Nephron progenitor cell (in vitro differentiated cells): Measurements from ENCODE around the gene TXNDC16.
A peak's percentile ranks its signal among the peaks of the same experiment; 100 is the strongest.

ENCODE experiments used
- DNase-seq: peaks from one replicate; pipeline ENCODE4 v3.0.0; 2021
- H3K27ac Mint-ChIP-seq: 2 replicates; pipeline ENCODE4 v1.8.0; 2021; ENCODE audit warnings: mild to moderate bottlenecking, moderate library complexity, mixed read lengths
- H3K27me3 Mint-ChIP-seq: 2 replicates; pipeline ENCODE4 v1.8.0; 2021; ENCODE audit warnings: mild to moderate bottlenecking, low read depth, mixed read lengths; ENCODE audit not compliant: poor library complexity
- H3K36me3 Mint-ChIP-seq: 2 replicates; pipeline ENCODE4 v1.8.0; 2021; ENCODE audit warnings: low read depth, mixed read lengths
- H3K4me1 Mint-ChIP-seq: 2 replicates; pipeline ENCODE4 v1.8.0; 2021; ENCODE audit warnings: mixed read lengths
- H3K4me3 Mint-ChIP-seq: 2 replicates; pipeline ENCODE4 v1.8.0; 2021; ENCODE audit warnings: mild to moderate bottlenecking, moderate library complexity, mixed read lengths
- H3K9me3 Mint-ChIP-seq: 2 replicates; pipeline ENCODE4 v1.8.0; 2021; ENCODE audit warnings: mild to moderate bottlenecking, moderate library complexity, mixed read lengths
- CTCF ChIP-seq: fragments of 200-600 bp; sonication (generic); IDR thresholded peaks from 2 replicates; pipeline ENCODE4 v1.5.0; 2021; ENCODE audit warnings: antibody characterized with exemption

TXNDC16 gene

GRCh38 chr14:52552063-52552988 lies at the start of gene TXNDC16, which contains the start of gene GPR137C:
TSS of gene TXNDC16 (minus strand) at chr14:52552505. CDS start at chr14:52543557, 8,948 bp downstream.
TSS of gene GPR137C (plus strand) at chr14:52552836. CDS start at chr14:52553148, 312 bp downstream.
- H3K36me3 Mint-ChIP-seq = peaks cover 14% of the 10 kb centered on the region
- TF ChIP-seq CTCF = no peak

GRCh38 chr14:52599974-52600373 lies 47.7 kb upstream of the TXNDC16 start:
- peaks cover 31% of the 10 kb centered on the region for H3K9me3 Mint-ChIP-seq
- no peak for DNase-seq
- H3K27me3 Mint-ChIP-seq = no peaks in the 10 kb centered on the region
- H3K4me3 Mint-ChIP-seq = no peak overlapping the region
- H3K4me1 Mint-ChIP-seq = no peaks in the 10 kb centered on the region
- no peak for TF ChIP-seq CTCF
- H3K36me3 Mint-ChIP-seq = peaks cover 28% of the 10 kb centered on the region
- H3K27ac Mint-ChIP-seq = no peak overlapping the region

More at GRCh38 chr14:52552063-52552988, at the start of gene TXNDC16, which contains the start of gene GPR137C:
- peak within 1 kb of the TSS; percentile 85 for H3K27ac Mint-ChIP-seq
- peaks cover 43% of the 10 kb centered on the region for H3K4me1 Mint-ChIP-seq
- DNase-seq = peak; percentile 99
- peak within 1 kb of the TSS; percentile 95 for H3K4me3 Mint-ChIP-seq
- H3K9me3 Mint-ChIP-seq = peaks cover 6% of the 10 kb centered on the region
- no peaks in the 10 kb centered on the region for H3K27me3 Mint-ChIP-seq

GRCh38 chr14:52598568-52598967 lies 46.3 kb upstream of the TXNDC16 start:
- Mint-ChIP-seq H3K27ac (peak overlapping the region; percentile 17), H3K27me3 (no peaks in the 10 kb centered on the region), H3K9me3 (peaks cover 33% of the 10 kb centered on the region), H3K36me3 (peaks cover 30% of the 10 kb centered on the region), H3K4me1 (no peaks in the 10 kb centered on the region), H3K4me3 (no peak overlapping the region)
- TF ChIP-seq CTCF = no peak
- DNase-seq = no peak

GRCh38 chr14:52596861-52597260 lies 44.6 kb upstream of the TXNDC16 start:
- TF ChIP-seq CTCF = no peak
- H3K9me3 Mint-ChIP-seq = peaks cover 50% of the 10 kb centered on the region
- peaks cover 39% of the 10 kb centered on the region for H3K36me3 Mint-ChIP-seq
- H3K4me3 Mint-ChIP-seq = no peak overlapping the region
- no peak for DNase-seq
- no peak overlapping the region for H3K27ac Mint-ChIP-seq
- H3K27me3 Mint-ChIP-seq = no peaks in the 10 kb centered on the region
- no peaks in the 10 kb centered on the region for H3K4me1 Mint-ChIP-seq

GRCh38 chr14:52596320-52596719 lies 44.0 kb upstream of the TXNDC16 start:
- TF ChIP-seq CTCF = no peak
- Mint-ChIP-seq H3K9me3 (peaks cover 55% of the 10 kb centered on the region), H3K36me3 (peaks cover 43% of the 10 kb centered on the region), H3K27ac (no peak overlapping the region), H3K27me3 (no peaks in the 10 kb centered on the region), H3K4me1 (no peaks in the 10 kb centered on the region), H3K4me3 (no peak overlapping the region)
- no peak for DNase-seq
